ENCODE measurements around the gene DOCK8.

GRCh38 chr9:372128-372527, 157.5 kb downstream of the DOCK8 start:
- TF ChIP-seq CTCF (IDR thresholded peaks at IDR 0.05 in 8 of 11, conservative IDR thresholded peaks at IDR 0.05 in 3 of 11) (no peak), POLR2A (IDR thresholded peaks at IDR 0.05) (no peak)
